ENCODE data around the gene ADAM33. TPM values are rescaled to one million over a fixed set of nuclear protein-coding genes. Genes with fewer than 3 reads are reported as not detected.

ADAM33 gene
- polyA plus RNA-seq, 1 experiment, result 16.3 TPM

DNA sequence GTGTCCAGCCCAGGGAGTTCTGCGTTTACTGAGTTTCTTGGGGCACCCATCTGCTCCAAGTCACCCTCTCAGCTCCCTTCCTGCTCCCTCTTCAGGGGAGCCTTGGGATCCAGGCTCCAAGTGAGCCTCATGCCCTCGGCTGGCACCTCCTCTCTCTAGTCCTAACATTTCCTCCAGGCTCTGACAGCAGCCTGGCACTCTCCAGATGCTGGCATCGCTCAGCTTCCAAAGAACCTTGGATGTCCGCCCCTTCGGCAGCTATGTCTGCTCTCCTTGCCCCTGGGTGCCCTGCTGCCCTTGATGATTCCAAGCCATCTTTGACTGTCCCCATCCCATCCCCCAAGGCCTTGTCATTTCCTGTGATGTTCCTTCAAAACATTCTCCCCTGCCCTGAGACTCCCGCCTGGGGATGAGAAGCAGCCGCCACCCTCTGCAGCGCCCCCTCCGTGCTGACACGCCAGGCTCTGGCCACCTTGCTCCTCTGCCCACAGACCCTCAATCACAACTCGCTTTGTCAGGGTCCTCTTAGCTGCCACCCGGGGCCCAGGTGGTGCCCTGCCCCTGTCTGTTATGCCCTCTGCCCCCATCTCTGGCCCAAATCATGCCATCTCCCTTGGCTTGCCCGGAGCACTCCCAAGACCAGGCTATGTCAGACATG, 12.0 kb downstream of the ADAM33 start:
- TF ChIP-seq, protein P1, sequence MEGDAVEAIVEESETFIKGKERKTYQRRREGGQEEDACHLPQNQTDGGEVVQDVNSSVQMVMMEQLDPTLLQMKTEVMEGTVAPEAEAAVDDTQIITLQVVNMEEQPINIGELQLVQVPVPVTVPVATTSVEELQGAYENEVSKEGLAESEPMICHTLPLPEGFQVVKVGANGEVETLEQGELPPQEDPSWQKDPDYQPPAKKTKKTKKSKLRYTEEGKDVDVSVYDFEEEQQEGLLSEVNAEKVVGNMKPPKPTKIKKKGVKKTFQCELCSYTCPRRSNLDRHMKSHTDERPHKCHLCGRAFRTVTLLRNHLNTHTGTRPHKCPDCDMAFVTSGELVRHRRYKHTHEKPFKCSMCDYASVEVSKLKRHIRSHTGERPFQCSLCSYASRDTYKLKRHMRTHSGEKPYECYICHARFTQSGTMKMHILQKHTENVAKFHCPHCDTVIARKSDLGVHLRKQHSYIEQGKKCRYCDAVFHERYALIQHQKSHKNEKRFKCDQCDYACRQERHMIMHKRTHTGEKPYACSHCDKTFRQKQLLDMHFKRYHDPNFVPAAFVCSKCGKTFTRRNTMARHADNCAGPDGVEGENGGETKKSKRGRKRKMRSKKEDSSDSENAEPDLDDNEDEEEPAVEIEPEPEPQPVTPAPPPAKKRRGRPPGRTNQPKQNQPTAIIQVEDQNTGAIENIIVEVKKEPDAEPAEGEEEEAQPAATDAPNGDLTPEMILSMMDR (IDR thresholded peaks at IDR 0.05; ENCODE audit: low read depth, low read length), result no peak
- ChIA-PET CTCF (interaction anchor here (3.0 kb wide), 1 partner anchor 41 kb away, joined by 11 read pairs; no protein-coding TSS in a partner anchor), POLR2A (no interaction called here)
- Histone ChIP-seq H3K27me3 (ENCODE audit: control insufficient read depth, insufficient read depth, low read length) (no peaks in the 10 kb centered on the region), H3K4me3 (ENCODE audit: low read depth, low read length) (no peak overlapping the region), H3K9me3 (ENCODE audit: control insufficient read depth, insufficient read depth, low read length) (no peaks in the 10 kb centered on the region; the same call in 1 of the 2 replicates), H3K27ac (ENCODE audit: low read depth, low read length) (no peak overlapping the region)
- DNase-seq (ENCODE audit: low read depth, low spot score), result no peak

DNA sequence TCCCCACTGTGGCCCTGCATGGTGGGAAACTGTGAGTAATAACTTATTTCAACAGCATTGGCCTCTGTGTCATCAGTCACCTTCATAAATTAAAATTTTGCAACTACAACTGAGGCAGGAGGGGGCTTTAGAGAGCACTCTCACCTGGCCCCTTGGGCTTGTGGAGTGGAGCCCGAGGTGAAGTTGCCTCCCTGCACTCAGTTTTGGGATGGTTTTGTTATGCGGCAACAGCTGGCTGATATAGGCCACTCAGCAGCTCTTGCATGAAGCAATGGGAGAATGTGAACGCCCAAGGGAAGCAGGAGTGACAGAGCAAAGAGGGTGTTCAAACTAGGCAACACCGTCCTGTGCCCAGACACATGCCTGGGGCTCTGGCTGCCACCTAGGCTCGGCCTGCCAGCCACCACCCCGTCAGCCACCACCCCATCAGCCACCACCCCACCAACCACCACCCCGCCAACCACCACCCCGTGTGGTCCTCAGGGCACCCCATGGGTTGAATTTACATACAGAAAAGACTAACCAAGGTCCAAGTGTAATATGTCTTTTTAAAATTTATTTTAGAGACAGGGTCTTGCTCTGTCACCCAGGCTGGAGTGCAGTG, 14.3 kb downstream of the ADAM33 start:
- Histone ChIP-seq H3K9me3 (ENCODE audit: control insufficient read depth, insufficient read depth, low read length) (no peaks in the 10 kb centered on the region; the same call in 1 of the 2 replicates), H3K27me3 (ENCODE audit: control insufficient read depth, insufficient read depth, low read length) (peaks cover 7% of the 10 kb centered on the region), H3K27ac (ENCODE audit: low read depth, low read length) (no peak overlapping the region), H3K4me3 (ENCODE audit: low read depth, low read length) (no peak overlapping the region)
- POLR2A ChIA-PET, result no interaction called here
- TF ChIP-seq, protein P1 (IDR thresholded peaks at IDR 0.05; ENCODE audit: low read depth, low read length), result no peak
- CTCF ChIA-PET, result interaction anchor here (0.8 to 1.7 kb wide), 3 partner anchors 9 to 48 kb away, joined by 6 to 10 read pairs (median 7); no protein-coding TSS in a partner anchor
- DNase-seq (ENCODE audit: low read depth, low spot score), result no peak

DNA sequence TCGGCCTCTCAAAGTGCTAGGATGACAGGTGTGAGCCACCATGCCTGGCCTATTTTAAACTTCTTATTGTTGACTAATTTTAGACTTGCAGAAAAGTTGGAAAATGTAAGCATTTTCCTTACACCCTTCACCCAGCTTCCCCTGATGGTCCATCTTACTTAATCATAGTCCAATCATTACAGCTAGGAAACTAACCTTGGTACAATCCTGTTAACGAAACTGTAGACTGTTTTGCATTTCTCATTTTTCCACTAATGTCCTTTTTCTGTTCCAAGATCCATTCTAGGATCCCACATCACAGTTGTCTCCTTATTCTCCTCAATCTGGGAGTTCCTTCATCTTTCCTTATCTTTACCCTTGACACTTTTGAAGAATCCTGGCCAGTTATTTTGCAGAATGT, 18.0 kb downstream of the ADAM33 start:
- H3K9me3 ChIP-seq (ENCODE audit: control insufficient read depth, insufficient read depth, low read length), result peaks cover 3% of the 10 kb centered on the region; the same call in 1 of the 2 replicates
- CTCF ChIA-PET, result no interaction called here
- no peak overlapping the region for H3K4me3 ChIP-seq (ENCODE audit: low read depth, low read length)
- no peak for DNase-seq (ENCODE audit: low read depth, low spot score)
- TF ChIP-seq, protein P1 (IDR thresholded peaks at IDR 0.05; ENCODE audit: low read depth, low read length), result no peak
- POLR2A ChIA-PET, result no interaction called here
- peaks cover 36% of the 10 kb centered on the region for H3K27me3 ChIP-seq (ENCODE audit: control insufficient read depth, insufficient read depth, low read length)
- H3K27ac ChIP-seq (ENCODE audit: low read depth, low read length), result no peak overlapping the region

DNA sequence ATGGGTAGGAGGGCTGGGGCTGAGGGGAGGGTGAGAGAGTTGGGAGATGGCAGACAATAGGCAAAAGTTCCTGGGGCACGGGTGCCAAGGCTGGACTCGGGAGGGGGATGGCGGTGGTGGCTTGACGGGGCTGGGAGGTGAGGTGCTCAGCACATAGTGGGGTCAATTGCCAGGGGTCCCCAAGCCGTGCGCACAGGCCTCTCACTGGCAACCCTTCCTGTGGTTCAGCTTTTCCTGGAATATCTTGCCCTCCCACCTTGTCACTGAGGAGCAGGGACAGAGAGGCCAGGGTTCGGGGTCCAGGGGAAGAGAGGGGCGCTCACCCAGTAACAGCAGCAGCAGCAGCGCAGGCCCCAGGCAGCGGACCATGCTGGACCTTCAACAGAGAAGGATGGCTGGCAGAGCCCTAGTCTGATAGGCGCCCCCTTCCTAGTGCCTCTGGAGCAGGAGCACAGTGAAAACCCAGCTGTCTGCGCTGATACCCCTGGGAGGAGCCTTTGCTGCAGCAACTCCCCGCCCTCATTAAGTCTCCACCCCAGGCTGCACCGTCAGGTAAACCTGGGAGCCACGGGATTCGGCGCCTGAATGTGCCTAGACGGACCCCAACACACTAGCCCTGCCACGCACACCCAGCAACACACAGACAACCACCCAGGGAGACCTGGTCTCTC, 18.6 kb downstream of the ADAM33 start, which contains the start of gene GFRA4:
GFRA4 (minus strand) TSS at position 369 of the 671 bp plus-strand sequence; CDS start at position 369, 0 bp downstream.
- Histone ChIP-seq H3K27ac (ENCODE audit: low read depth, low read length) (no peak within 1 kb of the TSS), H3K9me3 (ENCODE audit: control insufficient read depth, insufficient read depth, low read length) (peaks cover 3% of the 10 kb centered on the region; the same call in 1 of the 2 replicates), H3K27me3 (ENCODE audit: control insufficient read depth, insufficient read depth, low read length) (peaks cover 40% of the 10 kb centered on the region), H3K4me3 (ENCODE audit: low read depth, low read length) (no peak within 1 kb of the TSS)
- DNase-seq (ENCODE audit: low read depth, low spot score), result no peak
- POLR2A ChIA-PET, result no interaction called here
- TF ChIP-seq, protein P1 (IDR thresholded peaks at IDR 0.05; ENCODE audit: low read depth, low read length), result no peak
- CTCF ChIA-PET, result no interaction called here
